GM21619 (cell line): ENCODE data around the gene AGBL4.
"Not testable (repeated sequence)": the region's sequence is repeated elsewhere in the genome, so short reads cannot be mapped to it uniquely, and the experiment has no call there.

Source experiments
- ATAC-seq: cut with Tn5 transposase; IDR thresholded peaks from one replicate; pipeline ENCODE4 v1.9.1; 2021; ENCODE audit not compliant: unreplicated experiment

The AGBL4 gene

GRCh38 chr1:49448200-49448599 is 575.6 kb downstream of the AGBL4 start:
- no peak for ATAC-seq

GRCh38 chr1:49436865-49437264 is 586.9 kb downstream of the AGBL4 start:
- no peak for ATAC-seq

GRCh38 chr1:49435291-49435690 is 588.5 kb downstream of the AGBL4 start:
- no peak for ATAC-seq

GRCh38 chr1:49424782-49425181 is 599.0 kb downstream of the AGBL4 start:
- ATAC-seq = no peak

- no peak for ATAC-seq
These were observed 607.0 kb downstream of the AGBL4 start for GRCh38 chr1:49416758-49417157.

GRCh38 chr1:49408346-49408745 is 615.4 kb downstream of the AGBL4 start:
- no peak for ATAC-seq

- ATAC-seq = no peak
These were observed 626.7 kb downstream of the AGBL4 start for GRCh38 chr1:49397086-49397485.

- no peak for ATAC-seq
These were observed 629.6 kb downstream of the AGBL4 start for GRCh38 chr1:49394200-49394599.

GRCh38 chr1:49389699-49390098 is 634.1 kb downstream of the AGBL4 start:
- ATAC-seq = no peak

GRCh38 chr1:49364676-49365075 is 659.1 kb downstream of the AGBL4 start:
- no peak for ATAC-seq

- no peak for ATAC-seq
These were observed 660.1 kb downstream of the AGBL4 start for GRCh38 chr1:49363628-49364027.

GRCh38 chr1:49358036-49358435 is 665.7 kb downstream of the AGBL4 start:
- ATAC-seq = no peak

- ATAC-seq = no peak
These were observed 667.2 kb downstream of the AGBL4 start for GRCh38 chr1:49356594-49356993.

- ATAC-seq = no peak
These were observed 672.0 kb downstream of the AGBL4 start for GRCh38 chr1:49351768-49352167.

GRCh38 chr1:49346767-49347349 is 676.9 kb downstream of the AGBL4 start:
- ATAC-seq = no peak

- ATAC-seq = no peak
These were observed 683.2 kb downstream of the AGBL4 start for GRCh38 chr1:49340576-49340975.

GRCh38 chr1:49339043-49339442 is 684.7 kb downstream of the AGBL4 start:
- no peak for ATAC-seq

- ATAC-seq = no peak
These were observed 686.5 kb downstream of the AGBL4 start for GRCh38 chr1:49337251-49337650.

GRCh38 chr1:49333906-49334305 is 689.8 kb downstream of the AGBL4 start:
- no peak for ATAC-seq

- ATAC-seq = no peak
These were observed 692.5 kb downstream of the AGBL4 start for GRCh38 chr1:49331066-49331852.

GRCh38 chr1:49323925-49324540 is 699.7 kb downstream of the AGBL4 start:
- ATAC-seq = no peak

GRCh38 chr1:49320493-49320892 is 703.3 kb downstream of the AGBL4 start:
- not testable (repeated sequence) for ATAC-seq
